HG03039 (cell line): ENCODE data around the gene FOXA1.
"Not testable (repeated sequence)": the region's sequence is repeated elsewhere in the genome, so short reads cannot be mapped to it uniquely, and the experiment has no call there.

ENCODE experiments used
- ATAC-seq: cut with Tn5 transposase; IDR thresholded peaks from one replicate; pipeline ENCODE4 v1.9.1; 2021; ENCODE audit warnings: mild to moderate bottlenecking, moderate library complexity; ENCODE audit not compliant: unreplicated experiment

The FOXA1 gene

GRCh38 chr14:37563189-37563588, 31.9 kb downstream of the FOXA1 start:
- no peak for ATAC-seq

GRCh38 chr14:37559386-37559785, 35.7 kb downstream of the FOXA1 start:
- no peak for ATAC-seq

GRCh38 chr14:37558740-37559139, 36.3 kb downstream of the FOXA1 start:
- no peak for ATAC-seq

DNA sequence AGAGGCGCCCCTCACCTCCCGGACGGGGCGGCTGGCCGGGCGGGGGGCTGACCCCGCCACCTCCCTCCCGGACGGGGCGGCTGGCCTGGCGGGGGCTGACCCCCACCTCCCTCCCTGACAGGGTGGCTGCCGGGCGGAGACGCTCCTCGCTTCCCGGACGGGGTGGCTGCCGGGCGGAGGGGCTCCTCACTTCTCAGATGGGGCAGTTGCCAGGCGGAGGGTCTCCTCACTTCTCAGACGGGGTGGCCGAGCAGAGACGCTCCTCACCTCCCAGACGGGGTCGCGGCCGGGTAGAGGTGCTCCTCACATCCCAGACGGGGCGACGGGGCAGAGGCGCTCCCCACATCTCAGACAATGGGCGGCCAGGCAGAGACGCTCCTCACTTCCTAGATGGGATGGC, 39.5 kb downstream of the FOXA1 start:
- not testable (repeated sequence) for ATAC-seq

DNA sequence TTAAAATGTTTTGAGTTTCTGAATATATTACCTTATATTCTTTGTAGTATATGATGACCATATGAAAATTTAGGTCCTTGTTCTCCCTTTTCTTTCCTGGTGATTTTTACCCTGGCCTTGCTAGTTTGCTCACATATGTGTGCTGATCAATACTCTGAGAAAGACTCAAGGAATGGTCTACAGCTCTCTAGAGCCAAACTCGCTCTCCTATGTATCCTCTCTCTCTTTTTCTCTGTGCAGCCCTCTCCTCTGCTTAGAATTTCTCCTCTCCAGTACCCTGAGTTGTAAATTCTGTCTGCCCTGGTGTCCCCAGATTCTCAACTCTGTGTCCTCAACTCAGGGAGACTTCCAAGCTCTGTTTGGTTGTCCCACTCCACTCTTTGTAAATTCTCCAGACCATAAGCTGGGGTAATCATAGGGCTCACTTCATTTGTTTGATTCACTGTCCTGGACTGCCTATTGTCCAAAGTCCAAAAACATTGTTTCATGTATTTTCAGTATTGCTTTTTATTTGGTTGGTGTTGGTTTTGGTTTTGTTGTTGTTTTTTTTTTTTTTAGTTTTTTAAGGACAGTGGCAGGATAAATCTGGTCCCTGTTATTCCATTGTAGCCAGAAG, 41.0 kb downstream of the FOXA1 start:
- ATAC-seq = no peak

GRCh38 chr14:37551119-37551518, 43.9 kb downstream of the FOXA1 start:
- ATAC-seq = no peak

GRCh38 chr14:37550511-37550910, 44.5 kb downstream of the FOXA1 start:
- ATAC-seq = no peak

DNA sequence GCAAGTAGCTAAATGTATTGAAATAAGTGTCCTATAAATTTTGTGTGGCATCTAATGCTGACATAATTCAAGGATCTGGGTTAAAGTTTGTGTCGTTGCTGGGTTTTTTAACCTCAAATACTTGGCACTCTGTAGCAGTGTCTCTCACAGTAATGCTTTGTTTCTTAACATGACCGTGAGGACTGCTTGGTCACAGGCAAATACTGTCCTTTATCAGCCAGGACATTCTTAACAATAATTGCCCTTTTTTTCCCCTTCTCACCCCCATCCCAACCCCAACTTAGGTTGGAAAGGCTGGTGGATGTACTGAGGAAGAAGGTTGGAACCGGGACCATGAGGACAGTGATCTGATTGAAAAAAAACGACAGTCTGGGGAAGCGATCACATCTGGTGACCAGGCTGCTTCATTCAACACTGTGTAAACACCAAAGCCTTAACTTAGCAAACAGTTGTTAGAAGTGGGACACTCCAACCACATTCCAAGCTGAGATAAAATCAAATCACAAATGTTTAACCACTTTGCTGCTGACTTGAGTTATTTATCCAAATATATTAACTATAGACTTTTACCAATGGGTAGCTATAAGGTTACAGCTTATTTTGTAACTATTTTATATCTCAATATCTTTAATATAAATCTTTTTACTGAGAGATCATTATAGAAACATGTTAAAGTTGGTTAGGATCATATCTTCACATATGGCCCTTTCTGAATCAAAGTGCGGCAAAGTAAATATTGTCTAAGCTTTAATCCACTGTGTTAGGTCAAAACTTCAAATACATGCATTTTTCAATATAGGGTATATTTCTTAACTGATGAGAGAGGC, 48.2 kb downstream of the FOXA1 start:
- ATAC-seq = no peak

DNA sequence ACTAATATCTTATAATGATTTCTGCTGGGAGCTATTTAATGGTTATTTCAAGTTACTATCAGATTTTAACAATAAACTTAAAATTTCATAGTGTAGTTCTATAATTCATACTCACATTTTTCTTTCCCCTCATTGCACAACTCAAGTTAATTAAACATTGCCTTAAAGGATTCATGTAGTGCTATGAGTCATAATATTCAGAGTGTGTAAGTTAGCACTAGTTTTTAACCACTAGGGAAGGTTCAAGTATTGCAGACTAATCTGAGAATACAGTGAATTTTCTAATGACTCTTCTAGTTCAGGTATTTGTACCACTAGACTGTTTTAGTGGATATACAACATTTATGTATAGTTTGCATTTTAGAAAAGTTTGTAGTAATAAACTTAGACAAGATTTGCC, 49.9 kb downstream of the FOXA1 start:
- ATAC-seq = no peak

DNA sequence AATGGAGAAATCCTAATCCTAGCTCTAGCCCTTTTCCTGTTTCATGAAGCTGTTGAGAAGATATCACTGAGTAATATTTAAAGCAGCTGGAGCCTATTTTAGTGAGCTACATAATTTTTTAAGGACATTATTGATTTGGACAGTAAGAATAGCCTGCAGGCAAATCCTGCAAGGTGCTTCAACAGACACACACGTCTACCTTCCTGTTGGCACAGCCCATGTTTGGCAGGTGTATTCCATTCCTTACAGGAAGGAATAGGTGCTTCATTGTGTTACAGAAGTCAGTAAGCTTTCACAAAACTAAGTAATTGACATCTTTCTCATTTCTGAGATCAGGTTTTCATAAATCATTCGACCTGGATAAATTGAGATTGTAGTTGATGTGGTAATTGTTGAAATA, 50.6 kb downstream of the FOXA1 start:
- ATAC-seq = no peak

DNA sequence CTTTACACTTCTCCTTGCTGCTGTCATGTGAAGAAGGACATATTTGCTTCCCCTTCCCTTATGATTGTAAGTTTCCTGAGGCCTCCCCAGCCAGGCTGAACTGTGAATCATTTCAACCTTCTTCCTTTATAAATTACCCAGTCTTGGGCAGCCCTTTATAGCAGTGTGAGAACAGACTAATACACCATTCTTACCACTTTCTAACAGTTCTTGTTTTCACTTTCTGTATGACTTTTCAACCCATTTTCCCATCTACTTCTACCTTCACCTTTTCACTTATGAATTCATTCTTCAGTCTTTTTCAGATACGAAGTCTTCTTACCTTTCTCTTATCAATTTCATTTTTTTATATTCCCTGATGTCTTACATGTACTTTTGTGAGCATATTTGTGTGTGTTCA, 55.1 kb downstream of the FOXA1 start:
- no peak for ATAC-seq
